Mucosa of stomach (tissue), 1 donor: ENCODE measurements around the gene RNF224.
A peak's percentile ranks its signal among the peaks of the same experiment; 100 is the strongest.

Experiments used
- H3K27me3 ChIP-seq: one replicate; pipeline ENCODE4 v1.7.0; 2013; ENCODE audit warnings: mild to moderate bottlenecking, low read length; ENCODE audit not compliant: control insufficient read depth, insufficient read depth
- H3K36me3 ChIP-seq: one replicate; pipeline ENCODE4 v1.7.0; 2013; ENCODE audit warnings: low read length; ENCODE audit not compliant: control insufficient read depth, insufficient read depth
- H3K4me1 ChIP-seq: one replicate; pipeline ENCODE4 v1.7.0; 2013; ENCODE audit warnings: mild to moderate bottlenecking, low read length; ENCODE audit not compliant: control insufficient read depth, insufficient read depth
- H3K4me3 ChIP-seq: one replicate; pipeline ENCODE4 v1.7.0; 2013; ENCODE audit warnings: low read length
- H3K9ac ChIP-seq: one replicate; pipeline ENCODE4 v1.7.0; 2013; ENCODE audit warnings: mild to moderate bottlenecking, low read length, moderate library complexity
- H3K9me3 ChIP-seq: one replicate; pipeline ENCODE4 v1.7.0; 2013; ENCODE audit warnings: mild to moderate bottlenecking, low read length, moderate library complexity; ENCODE audit not compliant: control insufficient read depth
- donor health status: Pancreatic carcinoma.

Gene RNF224

GRCh38 chr9:137264067-137264466, 36.8 kb downstream of the RNF224 start:
- Histone ChIP-seq H3K9ac (no peak overlapping the region), H3K27me3 (no peaks in the 10 kb centered on the region), H3K36me3 (peaks cover 4% of the 10 kb centered on the region), H3K4me3 (no peak overlapping the region), H3K9me3 (no peaks in the 10 kb centered on the region), H3K4me1 (peaks cover 13% of the 10 kb centered on the region)

- Histone ChIP-seq H3K36me3 (peaks cover 4% of the 10 kb centered on the region), H3K9ac (no peak overlapping the region), H3K9me3 (no peaks in the 10 kb centered on the region), H3K27me3 (no peaks in the 10 kb centered on the region), H3K4me1 (peaks cover 22% of the 10 kb centered on the region), H3K4me3 (no peak overlapping the region)
These were observed 38.3 kb downstream of the RNF224 start for GRCh38 chr9:137265496-137266161.

- Histone ChIP-seq H3K9me3 (no peaks in the 10 kb centered on the region), H3K4me1 (peaks cover 22% of the 10 kb centered on the region)
These were observed 38.8 kb downstream of the RNF224 start for GRCh38 chr9:137266162-137266527.

GRCh38 chr9:137266585-137267453, 39.5 kb downstream of the RNF224 start:
- Histone ChIP-seq H3K36me3 (peaks cover 5% of the 10 kb centered on the region), H3K4me1 (peaks cover 22% of the 10 kb centered on the region)

More at GRCh38 chr9:137266162-137266527, 38.8 kb downstream of the RNF224 start:
- Histone ChIP-seq H3K9ac (no peak overlapping the region), H3K27me3 (no peaks in the 10 kb centered on the region), H3K36me3 (peaks cover 4% of the 10 kb centered on the region), H3K4me3 (no peak overlapping the region)

GRCh38 chr9:137267933-137268355, 40.6 kb downstream of the RNF224 start:
- Histone ChIP-seq H3K27me3 (no peaks in the 10 kb centered on the region), H3K4me3 (no peak overlapping the region), H3K9me3 (no peaks in the 10 kb centered on the region), H3K9ac (no peak overlapping the region), H3K36me3 (peaks cover 10% of the 10 kb centered on the region), H3K4me1 (peaks cover 22% of the 10 kb centered on the region)

More at GRCh38 chr9:137266585-137267453, 39.5 kb downstream of the RNF224 start:
- no peak overlapping the region for H3K9ac ChIP-seq
- H3K9me3 ChIP-seq = no peaks in the 10 kb centered on the region
- no peaks in the 10 kb centered on the region for H3K27me3 ChIP-seq
- H3K4me3 ChIP-seq = no peak overlapping the region

GRCh38 chr9:137268538-137269201, 41.4 kb downstream of the RNF224 start:
- Histone ChIP-seq H3K9me3 (no peaks in the 10 kb centered on the region), H3K27me3 (no peaks in the 10 kb centered on the region), H3K4me1 (peaks cover 23% of the 10 kb centered on the region), H3K4me3 (no peak overlapping the region), H3K36me3 (peaks cover 7% of the 10 kb centered on the region), H3K9ac (peak overlapping the region; percentile 7)

- Histone ChIP-seq H3K9ac (peak overlapping the region; percentile 7), H3K36me3 (peaks cover 6% of the 10 kb centered on the region), H3K27me3 (no peaks in the 10 kb centered on the region), H3K4me3 (no peak overlapping the region), H3K4me1 (peaks cover 29% of the 10 kb centered on the region), H3K9me3 (no peaks in the 10 kb centered on the region)
These were observed 42.0 kb downstream of the RNF224 start for GRCh38 chr9:137269231-137269772.

GRCh38 chr9:137270929-137271695, 43.8 kb downstream of the RNF224 start:
- H3K4me1 ChIP-seq = peaks cover 45% of the 10 kb centered on the region
- no peak overlapping the region for H3K4me3 ChIP-seq
- no peak overlapping the region for H3K9ac ChIP-seq
- no peaks in the 10 kb centered on the region for H3K27me3 ChIP-seq
- H3K9me3 ChIP-seq = no peaks in the 10 kb centered on the region
- H3K36me3 ChIP-seq = peaks cover 6% of the 10 kb centered on the region

GRCh38 chr9:137271696-137272076, 44.4 kb downstream of the RNF224 start:
- H3K36me3 ChIP-seq = peaks cover 6% of the 10 kb centered on the region
- H3K4me1 ChIP-seq = peaks cover 51% of the 10 kb centered on the region
- H3K4me3 ChIP-seq = no peak overlapping the region
- no peak overlapping the region for H3K9ac ChIP-seq
- H3K9me3 ChIP-seq = no peaks in the 10 kb centered on the region
- H3K27me3 ChIP-seq = no peaks in the 10 kb centered on the region

- no peaks in the 10 kb centered on the region for H3K9me3 ChIP-seq
- peaks cover 6% of the 10 kb centered on the region for H3K36me3 ChIP-seq
- no peak overlapping the region for H3K9ac ChIP-seq
- H3K27me3 ChIP-seq = no peaks in the 10 kb centered on the region
- peaks cover 58% of the 10 kb centered on the region for H3K4me1 ChIP-seq
- H3K4me3 ChIP-seq = no peak overlapping the region
These were observed 45.2 kb downstream of the RNF224 start for GRCh38 chr9:137272241-137273094.

- Histone ChIP-seq H3K36me3 (peaks cover 6% of the 10 kb centered on the region), H3K4me3 (no peak overlapping the region), H3K27me3 (no peaks in the 10 kb centered on the region), H3K4me1 (peaks cover 55% of the 10 kb centered on the region), H3K9me3 (no peaks in the 10 kb centered on the region), H3K9ac (no peak overlapping the region)
These were observed 45.8 kb downstream of the RNF224 start for GRCh38 chr9:137273095-137273490.
